Rectal smooth muscle tissue (tissue), 1 donor: Measurements from ENCODE around the gene CACHD1.
"Not testable (repeated sequence)": the region's sequence is repeated elsewhere in the genome, so short reads cannot be mapped to it uniquely, and the experiment has no call there.

Experiments
- H3K27ac ChIP-seq: one replicate; pipeline ENCODE4 v1.7.0; 2013; ENCODE audit warnings: low read depth, low read length, inconsistent platforms
- H3K27me3 ChIP-seq: one replicate; pipeline ENCODE4 v1.7.0; 2013; ENCODE audit warnings: low read length; ENCODE audit not compliant: control insufficient read depth, insufficient read depth
- H3K36me3 ChIP-seq: one replicate; pipeline ENCODE4 v1.7.0; 2013; ENCODE audit warnings: low read length; ENCODE audit not compliant: control insufficient read depth, insufficient read depth
- H3K4me1 ChIP-seq: one replicate; pipeline ENCODE4 v1.7.0; 2013; ENCODE audit warnings: low read length; ENCODE audit not compliant: control insufficient read depth, insufficient read depth
- H3K4me3 ChIP-seq: one replicate; pipeline ENCODE4 v1.7.0; 2013; ENCODE audit warnings: low read length
- H3K9ac ChIP-seq: one replicate; pipeline ENCODE4 v1.7.0; 2013; ENCODE audit warnings: low read length

Gene CACHD1

DNA sequence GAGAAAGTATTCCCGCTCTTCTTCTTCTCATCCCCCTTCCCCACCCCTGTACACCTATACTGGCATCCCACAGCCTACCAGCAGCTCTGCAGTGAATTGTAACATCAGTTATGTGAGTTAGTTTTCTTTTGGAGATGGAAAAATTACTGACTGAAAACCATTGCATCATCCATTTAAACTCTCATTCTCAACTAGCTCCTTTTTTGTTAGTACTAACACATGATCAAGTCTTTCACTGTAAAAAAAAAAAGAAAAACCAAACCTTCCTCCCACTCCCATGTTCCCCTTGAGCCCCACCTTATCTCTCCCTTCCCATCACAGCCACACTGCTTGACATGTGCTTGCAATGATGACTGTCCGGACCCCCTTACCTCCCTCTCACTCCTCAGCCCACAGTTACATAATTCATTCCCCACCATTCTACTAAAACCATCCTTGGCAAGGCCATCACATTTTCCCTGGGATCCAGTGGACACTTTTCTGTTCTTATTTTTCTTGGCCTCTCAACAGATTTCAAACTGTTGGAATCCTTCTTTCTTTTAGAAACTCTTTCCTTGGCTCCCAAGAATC is 251.7 kb downstream of the CACHD1 start:
- H3K4me3 ChIP-seq = no peak overlapping the region
- no peaks in the 10 kb centered on the region for H3K36me3 ChIP-seq
- H3K27me3 ChIP-seq = no peaks in the 10 kb centered on the region
- no peaks in the 10 kb centered on the region for H3K4me1 ChIP-seq
- no peak overlapping the region for H3K27ac ChIP-seq
- H3K9ac ChIP-seq = no peak overlapping the region

DNA sequence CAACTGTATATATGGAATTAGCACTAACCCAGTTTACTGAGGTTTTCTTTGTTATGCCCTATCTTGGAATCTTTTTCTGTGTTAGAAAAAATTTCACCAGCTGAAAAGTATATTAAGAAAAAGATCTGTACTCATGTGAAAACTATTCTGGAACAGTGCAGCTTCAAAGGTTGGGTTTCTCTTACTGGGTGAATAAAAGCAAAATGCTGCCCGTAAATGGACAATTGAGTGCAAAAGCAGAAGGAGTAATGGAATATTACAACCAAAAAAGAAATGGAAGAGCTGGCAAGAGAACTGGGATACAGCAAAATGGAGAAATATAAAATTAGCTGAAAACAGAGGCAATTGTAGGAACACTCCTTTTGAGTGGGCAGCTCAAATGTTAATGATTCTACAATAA is 257.9 kb downstream of the CACHD1 start:
- H3K27ac ChIP-seq = no peak overlapping the region
- no peak overlapping the region for H3K4me3 ChIP-seq
- H3K27me3 ChIP-seq = no peaks in the 10 kb centered on the region
- H3K36me3 ChIP-seq = no peaks in the 10 kb centered on the region
- no peaks in the 10 kb centered on the region for H3K4me1 ChIP-seq
- H3K9ac ChIP-seq = no peak overlapping the region

DNA sequence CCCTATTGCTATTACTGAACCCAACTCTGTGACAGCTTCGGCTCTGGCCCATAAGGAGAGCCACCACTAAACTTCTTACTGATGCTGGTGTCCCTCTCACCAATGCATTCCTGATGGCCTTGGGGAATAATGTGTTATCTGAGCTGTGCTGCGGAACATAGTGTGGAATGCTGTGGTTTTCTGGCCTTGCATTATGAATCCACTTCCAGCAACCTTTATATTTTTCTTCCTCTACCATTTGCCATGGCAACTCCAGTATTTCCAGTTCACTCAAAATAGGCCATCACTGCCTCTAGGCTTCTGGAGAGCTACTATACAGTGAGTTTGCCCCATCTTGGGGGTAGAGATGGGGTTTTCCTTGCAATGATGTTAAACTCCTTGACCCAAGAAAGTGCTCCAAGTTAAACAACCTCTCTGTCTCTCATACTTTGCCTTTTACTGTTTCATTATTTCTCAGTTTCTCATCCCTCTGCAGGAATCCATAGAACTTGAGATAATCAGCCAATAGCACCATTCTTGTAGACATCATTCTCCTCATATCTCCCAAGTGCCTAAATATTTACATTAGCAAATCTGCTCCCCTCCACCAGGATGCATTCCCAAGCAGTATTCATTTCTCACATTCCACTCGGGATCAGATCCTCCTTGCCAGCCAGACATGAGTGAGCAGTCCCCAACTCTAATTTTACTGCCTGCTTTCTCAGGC is 263.8 kb downstream of the CACHD1 start:
- H3K27ac ChIP-seq = no peak overlapping the region
- no peaks in the 10 kb centered on the region for H3K4me1 ChIP-seq
- no peak overlapping the region for H3K9ac ChIP-seq
- no peak overlapping the region for H3K4me3 ChIP-seq
- H3K27me3 ChIP-seq = no peaks in the 10 kb centered on the region
- no peaks in the 10 kb centered on the region for H3K36me3 ChIP-seq

DNA sequence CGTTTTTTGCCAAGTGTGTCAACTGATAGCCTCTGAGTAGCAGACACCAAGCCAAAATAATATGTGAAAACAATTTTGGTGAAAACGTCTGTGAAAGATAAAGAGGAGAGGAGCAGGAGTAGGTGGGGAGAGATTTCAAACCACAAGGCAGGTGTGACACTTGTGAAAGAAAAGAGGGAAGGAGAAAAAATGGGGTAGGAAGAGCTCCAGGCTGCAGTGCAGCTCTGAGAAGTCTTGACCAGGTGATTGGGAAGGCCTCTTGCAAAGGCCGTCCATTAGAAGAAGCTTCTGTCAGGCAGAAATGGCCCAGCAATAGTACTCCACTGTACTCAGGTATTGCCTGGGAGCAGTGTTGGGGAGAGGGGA is 264.3 kb downstream of the CACHD1 start:
- H3K36me3 ChIP-seq = no peaks in the 10 kb centered on the region

DNA sequence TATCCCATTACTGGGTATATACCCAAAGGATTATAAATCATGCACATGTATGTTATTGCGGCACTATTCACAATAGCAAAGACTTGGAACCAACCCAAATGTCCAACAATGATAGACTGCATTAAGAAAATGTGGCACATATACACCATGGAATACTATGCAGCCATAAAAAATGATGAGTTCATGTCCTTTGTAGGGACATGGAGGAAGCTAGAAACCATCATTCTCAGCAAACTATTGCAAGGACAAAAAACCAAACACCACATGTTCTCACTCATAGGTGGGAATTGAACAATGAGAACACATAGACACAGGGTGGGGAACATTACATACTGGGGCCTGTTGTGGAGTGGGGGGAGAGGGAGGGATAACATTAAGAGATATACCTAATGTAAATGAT is 270.8 kb downstream of the CACHD1 start:
- H3K4me1 ChIP-seq = not testable (repeated sequence)

More for the DNA sequence above, 264.3 kb downstream of the CACHD1 start:
- no peak overlapping the region for H3K27ac ChIP-seq
- H3K4me3 ChIP-seq = no peak overlapping the region
- H3K9ac ChIP-seq = no peak overlapping the region
- H3K27me3 ChIP-seq = no peaks in the 10 kb centered on the region
- no peaks in the 10 kb centered on the region for H3K4me1 ChIP-seq

More for the DNA sequence above, 270.8 kb downstream of the CACHD1 start:
- H3K36me3 ChIP-seq, H3K9ac ChIP-seq, H3K27me3 ChIP-seq, H3K4me3 ChIP-seq, H3K27ac ChIP-seq: not testable (repeated sequence)
